IPS-18a (cell line): ENCODE measurements around the gene TIGD6.

Experiments used
- H3K27ac ChIP-seq: one replicate; pipeline ENCODE4 v1.5.1; 2013; ENCODE audit warnings: low read length
- H3K27me3 ChIP-seq: one replicate; pipeline ENCODE4 v1.6.1; 2013; ENCODE audit warnings: mild to moderate bottlenecking, low read length; ENCODE audit not compliant: control insufficient read depth, insufficient read depth
- H3K36me3 ChIP-seq: one replicate; pipeline ENCODE4 v1.6.1; 2013; ENCODE audit warnings: low read depth, low read length; ENCODE audit not compliant: control insufficient read depth
- H3K4me1 ChIP-seq: one replicate; pipeline ENCODE4 v1.6.1; 2013; ENCODE audit warnings: low read depth, low read length; ENCODE audit not compliant: control insufficient read depth
- H3K4me3 ChIP-seq: one replicate; pipeline ENCODE4 v1.5.1; 2013; ENCODE audit warnings: low read length
- H3K9ac ChIP-seq: one replicate; pipeline ENCODE4 v1.6.1; 2013; ENCODE audit warnings: mild to moderate bottlenecking, low read length, moderate library complexity
- H3K9me3 ChIP-seq: one replicate; pipeline ENCODE4 v1.6.1; 2013; ENCODE audit warnings: low read depth, low read length; ENCODE audit not compliant: control insufficient read depth

The TIGD6 gene

GRCh38 chr5:149996205-149996890 lies 4.1 kb downstream of the TIGD6 start:
- no peaks in the 10 kb centered on the region for H3K9me3 ChIP-seq

DNA sequence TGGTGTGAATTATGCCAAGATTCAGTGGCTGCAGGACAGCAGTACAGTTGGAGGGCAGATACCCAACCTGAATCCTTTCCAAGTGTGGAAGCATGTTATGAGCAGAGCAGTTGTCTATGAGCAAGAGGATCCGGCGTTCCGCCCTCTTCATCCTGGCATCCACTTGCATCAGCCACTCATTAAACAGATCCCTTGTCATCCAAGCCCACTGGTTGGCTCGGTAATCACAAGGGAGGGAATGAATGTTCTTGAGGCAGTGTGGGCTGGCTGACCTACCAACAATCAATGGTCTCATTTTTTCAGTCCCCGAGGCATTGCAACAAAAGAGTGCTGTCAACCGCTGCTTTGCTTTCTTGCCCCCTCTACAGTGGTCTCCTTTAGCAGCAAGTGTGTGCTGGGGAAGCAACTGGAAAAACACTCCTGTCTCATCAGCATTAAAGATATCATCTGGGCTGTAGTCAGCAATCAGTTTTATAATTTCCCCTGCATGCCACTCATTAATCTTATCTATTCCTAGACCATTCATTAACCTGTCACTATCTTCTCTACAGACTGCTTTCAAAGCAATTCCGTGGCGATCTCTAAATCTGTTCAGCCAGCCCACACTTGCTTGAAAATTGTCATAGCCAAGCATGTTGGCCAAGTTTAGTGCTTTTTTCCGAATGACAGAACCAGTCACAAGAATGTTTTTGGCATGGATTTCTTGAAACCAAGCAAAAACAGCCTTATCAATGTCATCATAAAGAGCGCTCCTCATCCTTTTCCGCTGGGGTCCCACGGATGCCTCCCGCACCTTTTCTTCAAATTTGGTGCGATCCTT lies 4.9 kb downstream of the TIGD6 start:
- Histone ChIP-seq H3K27ac (no peak overlapping the region), H3K4me1 (peaks cover 7% of the 10 kb centered on the region), H3K4me3 (no peak overlapping the region), H3K9ac (no peak overlapping the region), H3K36me3 (no peaks in the 10 kb centered on the region), H3K27me3 (no peaks in the 10 kb centered on the region), H3K9me3 (no peaks in the 10 kb centered on the region)

More at GRCh38 chr5:149996205-149996890, 4.1 kb downstream of the TIGD6 start:
- Histone ChIP-seq H3K27ac (no peak overlapping the region), H3K36me3 (no peaks in the 10 kb centered on the region), H3K27me3 (no peaks in the 10 kb centered on the region), H3K4me1 (peaks cover 7% of the 10 kb centered on the region), H3K9ac (no peak overlapping the region), H3K4me3 (no peak overlapping the region)

DNA sequence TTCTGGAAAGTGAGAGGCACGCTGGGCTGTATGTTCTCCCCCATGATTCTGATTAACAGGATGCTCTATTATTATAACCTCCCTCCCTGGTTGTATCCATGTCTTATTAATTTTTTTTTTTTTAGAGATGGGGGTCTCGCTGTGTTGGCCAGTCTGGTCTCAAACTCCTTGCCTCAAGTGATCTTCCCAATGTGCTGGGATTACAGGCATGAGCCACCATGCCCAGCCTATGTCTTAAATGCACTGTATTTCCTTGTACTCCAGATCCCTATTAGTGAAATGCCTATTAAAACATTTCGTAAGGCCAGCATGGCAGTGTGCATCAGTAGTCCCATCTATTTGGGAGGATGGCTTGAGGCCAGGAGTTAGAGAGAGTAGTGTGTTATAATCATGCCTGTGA lies 7.0 kb downstream of the TIGD6 start:
- H3K4me1 ChIP-seq = no peaks in the 10 kb centered on the region
- H3K27ac ChIP-seq = no peak overlapping the region
- no peaks in the 10 kb centered on the region for H3K27me3 ChIP-seq
- no peak overlapping the region for H3K9ac ChIP-seq
- no peak overlapping the region for H3K4me3 ChIP-seq
- no peaks in the 10 kb centered on the region for H3K9me3 ChIP-seq
- no peaks in the 10 kb centered on the region for H3K36me3 ChIP-seq

GRCh38 chr5:149990518-149991376 lies 9.7 kb downstream of the TIGD6 start:
- H3K9me3 ChIP-seq = no peaks in the 10 kb centered on the region
- H3K27ac ChIP-seq = no peak overlapping the region
- H3K9ac ChIP-seq = no peak overlapping the region
- H3K4me1 ChIP-seq = no peaks in the 10 kb centered on the region
- no peaks in the 10 kb centered on the region for H3K36me3 ChIP-seq
- no peak overlapping the region for H3K4me3 ChIP-seq
- no peaks in the 10 kb centered on the region for H3K27me3 ChIP-seq

GRCh38 chr5:149988126-149988525 lies 12.3 kb downstream of the TIGD6 start:
- Histone ChIP-seq H3K4me1 (no peaks in the 10 kb centered on the region), H3K27ac (no peak overlapping the region), H3K27me3 (no peaks in the 10 kb centered on the region), H3K9me3 (no peaks in the 10 kb centered on the region), H3K36me3 (no peaks in the 10 kb centered on the region), H3K9ac (no peak overlapping the region), H3K4me3 (no peak overlapping the region)

GRCh38 chr5:149982505-149982904 lies 17.9 kb downstream of the TIGD6 start:
- H3K9me3 ChIP-seq = no peaks in the 10 kb centered on the region
- H3K27me3 ChIP-seq = no peaks in the 10 kb centered on the region
- no peak overlapping the region for H3K27ac ChIP-seq
- H3K4me3 ChIP-seq = no peak overlapping the region
- H3K9ac ChIP-seq = no peak overlapping the region
- no peaks in the 10 kb centered on the region for H3K36me3 ChIP-seq
- H3K4me1 ChIP-seq = no peaks in the 10 kb centered on the region

DNA sequence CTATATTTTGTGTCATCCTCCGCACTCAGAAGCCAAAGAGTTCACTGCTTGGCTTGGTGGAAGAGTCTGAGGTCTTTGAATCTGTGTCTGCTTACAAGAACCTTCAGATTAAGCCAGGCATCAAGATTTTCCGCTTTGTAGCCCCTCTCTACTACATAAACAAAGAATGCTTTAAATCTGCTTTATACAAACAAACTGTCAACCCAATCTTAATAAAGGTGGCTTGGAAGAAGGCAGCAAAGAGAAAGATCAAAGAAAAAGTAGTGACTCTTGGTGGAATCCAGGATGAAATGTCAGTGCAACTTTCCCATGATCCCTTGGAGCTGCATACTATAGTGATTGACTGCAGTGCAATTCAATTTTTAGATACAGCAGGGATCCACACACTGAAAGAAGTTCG lies 19.2 kb downstream of the TIGD6 start:
- no peaks in the 10 kb centered on the region for H3K36me3 ChIP-seq
- no peak overlapping the region for H3K4me3 ChIP-seq
- no peak overlapping the region for H3K9ac ChIP-seq
- H3K27ac ChIP-seq = no peak overlapping the region
- no peaks in the 10 kb centered on the region for H3K9me3 ChIP-seq
- H3K4me1 ChIP-seq = no peaks in the 10 kb centered on the region
- no peaks in the 10 kb centered on the region for H3K27me3 ChIP-seq

- Histone ChIP-seq H3K36me3 (no peaks in the 10 kb centered on the region), H3K27ac (no peak overlapping the region)
Measured at GRCh38 chr5:149979896-149980295, 20.6 kb downstream of the TIGD6 start.

GRCh38 chr5:149975409-149975808 lies 25.0 kb downstream of the TIGD6 start:
- Histone ChIP-seq H3K36me3 (no peaks in the 10 kb centered on the region), H3K9ac (no peak overlapping the region), H3K27ac (no peak overlapping the region), H3K4me3 (no peak overlapping the region), H3K4me1 (no peaks in the 10 kb centered on the region), H3K27me3 (no peaks in the 10 kb centered on the region), H3K9me3 (no peaks in the 10 kb centered on the region)

More at GRCh38 chr5:149979896-149980295, 20.6 kb downstream of the TIGD6 start:
- Histone ChIP-seq H3K4me3 (no peak overlapping the region), H3K9me3 (no peaks in the 10 kb centered on the region), H3K4me1 (no peaks in the 10 kb centered on the region), H3K9ac (no peak overlapping the region), H3K27me3 (no peaks in the 10 kb centered on the region)

GRCh38 chr5:149969181-149969930 lies 31.1 kb downstream of the TIGD6 start:
- Histone ChIP-seq H3K27ac (no peak overlapping the region), H3K36me3 (no peaks in the 10 kb centered on the region), H3K9ac (no peak overlapping the region), H3K4me3 (no peak overlapping the region), H3K9me3 (no peaks in the 10 kb centered on the region), H3K27me3 (no peaks in the 10 kb centered on the region), H3K4me1 (no peaks in the 10 kb centered on the region)

DNA sequence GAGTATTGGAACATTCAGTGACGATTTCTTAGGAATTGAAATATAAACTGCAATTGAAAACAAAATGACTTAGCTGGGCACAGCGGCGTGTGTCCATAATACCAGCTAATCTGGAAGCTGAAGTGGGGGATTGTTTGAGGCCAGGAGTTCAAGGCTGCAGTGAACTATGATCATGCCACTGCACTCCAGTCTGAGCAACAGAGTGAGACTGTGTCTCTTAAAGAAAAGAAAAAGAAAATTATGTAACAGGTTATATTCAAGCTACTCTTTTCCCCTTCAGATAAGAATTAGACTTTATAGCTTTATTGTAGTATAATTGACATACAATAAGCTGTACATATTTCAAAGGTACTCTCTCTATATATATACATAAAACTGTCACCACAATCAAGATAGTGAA lies 33.5 kb downstream of the TIGD6 start:
- Histone ChIP-seq H3K4me1 (no peaks in the 10 kb centered on the region), H3K27ac (no peak overlapping the region), H3K9me3 (no peaks in the 10 kb centered on the region), H3K4me3 (no peak overlapping the region), H3K27me3 (peaks cover 3% of the 10 kb centered on the region), H3K36me3 (no peaks in the 10 kb centered on the region), H3K9ac (no peak overlapping the region)
